Adipose tissue (tissue), 3 donors: ENCODE data around the gene CD52. TPM values are rescaled to one million over a fixed set of nuclear protein-coding genes. Genes with fewer than 3 reads are reported as not detected.
"Not testable (repeated sequence)": the region's sequence is repeated elsewhere in the genome, so short reads cannot be mapped to it uniquely, and the experiment has no call there.

Source experiments
- H3K27ac ChIP-seq: one replicate; pipeline ENCODE4 v1.5.1; 2013; ENCODE audit warnings: low read depth, low read length
- WGBS, 3 donors: extraction: QIAGEN DNeasy Blood & Tissue Kit; methylation state at CpG; one replicate each; pipeline ENCODE4 v1.1.7; 2013; 5-methylcytosine and 5-hydroxymethylcytosine counted together
- polyA plus RNA-seq, 3 donors: library from polyadenylated mRNA; stranded (reverse); fragments of 200-250 nt; gene quantifications; one replicate each; pipeline ENCODE4 v1.2.3, GENCODE V29; 2013
- donor health status: healthy with polysubstance abuse.
- donor health status: Bipolar disorder and iron deficiency.
- donor health status: healthy.

CD52 gene
- polyA plus RNA-seq, 3 donors: 15.8 to 27.6 (median 20.2) TPM

DNA sequence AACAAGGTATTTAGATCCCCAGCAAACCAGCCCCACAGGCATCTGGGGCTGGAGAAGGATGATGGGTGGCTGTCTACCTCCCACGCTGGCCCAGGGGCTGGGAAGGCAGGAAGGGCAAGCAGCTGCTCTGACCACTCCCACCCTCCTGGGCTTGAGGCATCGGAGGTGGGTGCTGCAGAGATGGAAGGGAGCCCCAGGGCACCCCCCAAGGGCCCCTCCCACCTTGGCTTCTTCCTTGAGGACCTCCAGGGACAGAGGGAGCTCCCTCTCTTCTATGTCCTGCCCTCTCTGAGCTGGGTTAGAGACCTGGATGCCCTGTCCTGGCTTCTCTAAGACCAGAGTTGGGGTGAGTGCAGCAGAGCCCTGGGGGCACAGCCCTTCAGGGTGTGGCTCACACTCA is 3.1 kb downstream of the CD52 start:
- no peak overlapping the region for H3K27ac ChIP-seq
- 50 to 65% (median 60%) methylated on average over 2 of the region's 2 CpGs for WGBS, 3 donors

DNA sequence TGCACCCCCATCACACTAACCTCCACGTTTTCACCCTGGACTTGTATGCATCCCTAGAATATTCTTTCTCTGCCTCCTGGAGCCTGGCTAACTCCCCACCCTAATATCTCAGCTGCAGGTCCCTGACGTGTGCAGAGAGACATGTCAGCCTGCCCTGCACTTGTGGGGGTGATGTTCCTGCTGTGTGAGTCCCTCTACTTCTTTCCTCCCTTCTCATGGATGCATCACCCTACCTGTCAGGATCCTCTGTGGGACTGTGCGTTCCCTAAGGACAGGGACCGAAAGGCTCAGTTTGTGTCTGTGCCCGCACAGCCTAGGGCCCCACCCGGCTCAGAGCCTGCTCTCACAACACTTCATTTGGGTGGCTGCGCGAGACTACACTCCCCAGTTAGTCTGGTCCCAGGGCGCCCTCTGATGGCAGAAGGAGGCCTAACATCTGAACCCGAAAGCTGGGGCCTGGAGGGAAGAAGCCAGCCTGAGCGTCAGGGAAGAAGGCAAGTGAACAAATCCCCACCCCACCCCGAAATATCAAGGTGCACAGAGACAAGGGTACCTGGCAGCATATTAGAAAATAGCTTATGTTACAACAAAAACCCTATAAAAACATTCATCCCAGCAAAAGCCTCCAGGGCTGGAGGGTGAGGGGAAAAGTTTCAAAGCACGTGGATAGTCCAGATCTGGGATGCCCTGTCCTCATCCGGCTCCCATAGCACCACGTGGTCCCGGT is 3.7 kb downstream of the CD52 start:
- H3K27ac ChIP-seq: no peak overlapping the region

GRCh38 chr1:26322042-26322331 is 4.2 kb downstream of the CD52 start:
- 65 to 79% (median 72%) methylated on average over 9 to 10 of the region's 10 CpGs for WGBS, 3 donors
- no peak overlapping the region for H3K27ac ChIP-seq

More for the DNA sequence above, 3.7 kb downstream of the CD52 start:
- 12 to 16% (median 16%) methylated on average over 15 to 16 of the region's 16 CpGs for WGBS, 3 donors

DNA sequence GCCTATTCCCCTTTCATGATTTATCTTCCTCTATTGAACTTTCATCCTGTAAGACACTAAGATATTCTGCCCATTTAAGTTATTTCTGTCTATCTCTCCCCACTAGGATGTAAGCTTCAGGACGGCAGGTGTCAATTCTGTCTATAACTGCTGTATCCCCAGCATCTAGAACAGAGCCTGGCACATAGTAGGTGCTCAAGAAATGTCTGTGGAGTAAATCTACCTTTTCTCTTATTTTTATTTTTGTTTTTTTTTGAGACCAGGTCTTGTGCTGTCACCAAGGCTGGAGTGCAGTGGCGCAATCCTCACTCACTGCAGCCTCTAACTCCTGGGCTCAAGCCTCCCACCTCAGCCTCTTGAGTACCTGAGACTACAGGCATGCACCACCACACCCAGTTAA is 5.6 kb downstream of the CD52 start:
- WGBS, 3 donors: 88 to 93% (median 89%) methylated on average over 2 of the region's 2 CpGs
- H3K27ac ChIP-seq: no peak overlapping the region

GRCh38 chr1:26324550-26324949 is 6.8 kb downstream of the CD52 start:
- no peak overlapping the region for H3K27ac ChIP-seq
- WGBS, 3 donors: 78 to 87% (median 79%) methylated on average over 3 of the region's 3 CpGs

DNA sequence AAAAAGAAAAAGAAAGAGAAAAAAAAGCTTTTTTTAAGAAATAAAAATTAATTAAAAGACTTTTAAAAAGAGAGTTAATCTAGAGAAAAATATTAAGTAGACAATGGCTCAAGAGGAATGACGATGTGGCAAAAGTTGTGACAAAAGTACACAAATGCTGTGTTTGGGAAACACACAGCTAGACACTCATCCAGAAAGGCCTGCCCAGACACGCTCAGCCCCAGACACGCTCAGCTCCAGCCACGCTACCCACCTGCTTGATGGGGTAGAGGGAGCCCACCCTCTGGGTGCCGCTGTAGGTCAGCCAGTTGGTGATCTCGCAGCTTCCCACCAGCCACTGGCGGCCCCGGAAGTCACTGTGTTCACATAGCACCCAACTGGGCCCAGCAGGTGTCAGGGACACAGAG is 10.2 kb downstream of the CD52 start:
- no peak overlapping the region for H3K27ac ChIP-seq
- WGBS, 3 donors: 85 to 87% (median 86%) methylated on average over 8 of the region's 8 CpGs

DNA sequence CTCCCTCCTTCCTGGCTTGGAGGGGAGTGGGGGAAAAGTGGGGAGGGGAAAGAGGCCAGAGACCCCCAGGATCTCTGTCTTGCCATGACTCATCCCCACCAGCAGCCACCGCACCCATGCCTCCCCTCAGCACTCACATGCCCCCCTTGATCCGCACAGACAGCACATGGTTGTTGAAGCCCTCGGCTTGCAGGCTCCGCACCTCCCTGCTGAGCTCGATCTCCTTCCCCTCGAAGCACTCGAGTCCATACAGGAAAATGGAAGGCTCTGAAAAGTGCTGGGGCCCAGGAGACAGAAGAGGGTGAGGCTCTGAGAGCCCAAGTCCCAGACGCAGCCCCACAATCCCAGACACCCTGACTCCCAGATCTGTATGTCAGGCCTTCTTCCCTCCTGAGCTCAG is 10.8 kb downstream of the CD52 start:
- 75 to 85% (median 79%) methylated on average over 6 to 8 of the region's 8 CpGs for WGBS, 3 donors
- no peak overlapping the region for H3K27ac ChIP-seq

DNA sequence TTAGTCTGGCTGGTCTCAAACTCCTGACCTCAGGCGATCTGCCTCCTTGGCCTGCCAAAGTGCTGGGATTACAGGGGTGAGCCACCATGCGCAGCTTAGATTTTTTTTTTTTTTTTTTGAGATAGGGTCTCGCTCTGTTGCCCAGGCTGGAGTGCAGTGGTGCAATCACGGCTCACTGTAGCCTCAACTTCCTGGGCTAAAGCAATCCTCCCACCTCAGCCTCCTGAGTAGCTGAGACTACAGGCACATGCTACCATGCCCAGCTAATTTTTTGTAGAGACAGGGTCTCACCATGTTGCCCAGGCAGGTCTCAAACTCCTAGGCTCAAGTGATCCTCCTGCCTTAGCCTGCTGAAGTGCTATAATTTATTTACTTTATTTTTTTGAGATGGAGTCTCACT is 11.6 kb downstream of the CD52 start:
- WGBS, 3 donors: 84 to 96% (median 86%) methylated on average over 4 of the region's 4 CpGs
- not testable (repeated sequence) for H3K27ac ChIP-seq

DNA sequence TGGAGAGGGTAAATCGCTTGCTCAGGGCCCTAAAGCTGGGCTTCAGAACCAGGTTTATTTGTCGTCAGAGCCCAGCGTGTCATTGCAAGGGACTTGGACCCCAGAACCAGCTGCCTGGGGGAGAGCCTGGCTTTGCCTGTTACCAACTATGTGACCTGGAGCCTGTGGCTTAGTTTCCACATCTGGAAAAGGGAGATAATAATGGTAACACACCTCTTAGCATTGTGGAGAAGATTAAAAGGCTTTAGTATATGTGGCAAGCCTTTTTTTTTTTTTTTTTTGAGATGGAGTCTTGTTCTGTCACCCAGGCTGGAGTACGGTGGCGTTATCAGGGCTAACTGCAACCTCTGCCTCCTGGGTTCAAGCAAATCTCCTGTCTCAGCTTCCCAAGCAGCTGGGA is 12.5 kb downstream of the CD52 start:
- no peak overlapping the region for H3K27ac ChIP-seq
- 85 to 92% (median 85%) methylated on average over 5 of the region's 5 CpGs for WGBS, 3 donors

GRCh38 chr1:26333312-26333711 is 15.6 kb downstream of the CD52 start:
- H3K27ac ChIP-seq: not testable (repeated sequence)
- 79 to 95% (median 85%) methylated on average over 8 of the region's 8 CpGs for WGBS, 3 donors

DNA sequence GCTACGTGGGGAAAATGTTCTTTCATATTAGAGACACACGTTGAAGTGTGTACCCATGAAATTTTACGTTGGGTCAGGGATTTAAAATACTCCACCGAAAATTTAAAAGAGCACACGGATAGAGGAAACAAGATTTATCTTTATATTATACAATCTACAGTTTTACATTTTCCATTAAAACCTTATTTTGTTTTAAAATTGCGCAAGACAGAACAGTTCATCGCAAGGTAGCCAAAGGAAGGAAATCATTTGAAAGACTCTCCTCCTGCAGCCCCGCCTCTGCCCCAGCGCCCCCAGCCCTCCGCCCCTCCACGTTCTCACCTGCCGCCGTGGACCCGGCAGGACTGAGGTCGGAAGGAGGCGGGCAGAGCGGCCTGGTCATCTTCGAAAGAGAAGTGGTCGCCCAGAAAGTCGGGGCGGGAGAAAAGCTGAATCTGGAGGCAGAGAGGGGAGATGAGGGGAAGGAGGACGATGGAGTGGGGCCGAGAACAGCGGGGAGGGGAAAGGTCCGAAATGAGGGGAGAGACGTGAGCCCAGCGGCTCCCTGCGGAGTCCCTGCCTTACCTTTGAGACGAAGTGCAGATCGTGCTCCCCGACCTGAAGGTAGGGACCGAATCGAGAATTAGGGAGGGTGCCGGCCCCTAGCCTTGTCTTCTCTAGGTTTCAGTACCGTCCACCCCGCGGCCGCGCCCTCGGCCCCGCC is 18.2 kb downstream of the CD52 start:
- no peak overlapping the region for H3K27ac ChIP-seq
- WGBS, 3 donors: 3 to 4% (median 4%) methylated on average over 41 of the region's 41 CpGs

- no peak overlapping the region for H3K27ac ChIP-seq
- WGBS, 3 donors: 12 to 14% (median 12%) methylated on average over 49 to 52 of the region's 52 CpGs
These were observed 18.9 kb downstream of the CD52 start for GRCh38 chr1:26336477-26337205.

GRCh38 chr1:26337206-26337535 is 19.4 kb downstream of the CD52 start:
- H3K27ac ChIP-seq: no peak overlapping the region
- WGBS, 3 donors: 83 to 93% (median 88%) methylated on average over 7 of the region's 7 CpGs

DNA sequence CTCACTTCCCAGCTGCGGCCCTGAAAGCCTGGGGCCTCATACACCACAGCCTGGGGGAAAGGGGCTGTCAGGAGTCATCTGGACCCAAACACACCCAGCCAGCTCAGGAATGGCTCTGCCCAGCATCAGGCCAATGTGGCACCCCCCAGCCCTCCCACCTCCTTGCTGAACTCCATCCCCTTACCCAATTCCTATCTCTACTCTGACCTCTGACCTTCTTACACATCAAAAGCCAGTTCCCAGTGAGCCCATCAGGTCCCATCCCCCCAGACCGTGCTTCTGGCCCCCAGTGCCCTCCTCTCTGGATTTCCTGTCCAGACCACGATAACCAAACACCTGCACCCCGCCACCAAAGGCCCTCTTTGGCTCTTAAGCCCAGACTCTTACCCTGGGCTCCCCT is 19.9 kb downstream of the CD52 start:
- WGBS, 3 donors: 67 to 72% (median 70%) methylated on average over 4 of the region's 4 CpGs

DNA sequence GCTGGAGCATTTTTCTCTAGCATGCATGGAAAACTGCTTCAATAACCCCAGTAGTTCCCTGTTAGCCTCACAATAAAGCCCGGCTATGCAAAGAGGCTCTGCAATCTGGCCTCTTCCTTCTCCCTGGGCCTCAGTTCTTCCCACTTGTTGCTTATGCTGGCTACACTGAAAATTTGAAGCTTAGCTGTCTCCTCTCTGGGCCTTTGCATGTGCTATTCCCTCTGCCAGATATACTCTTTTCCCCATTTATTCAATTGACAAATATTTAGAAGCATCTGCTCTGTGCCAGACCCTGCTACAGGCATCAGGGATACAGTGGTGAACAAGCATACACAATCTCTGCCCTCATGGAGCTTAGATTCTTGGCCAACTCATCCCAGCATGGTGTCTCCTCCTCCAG is 20.9 kb downstream of the CD52 start:
- WGBS, 3 donors: 60 to 85% (median 74%) methylated on average over 1 of the region's 1 CpG
- no peak overlapping the region for H3K27ac ChIP-seq

More for the DNA sequence above, 19.9 kb downstream of the CD52 start:
- H3K27ac ChIP-seq: no peak overlapping the region

GRCh38 chr1:26340047-26340481 is 22.3 kb downstream of the CD52 start:
- WGBS, 3 donors: 60 to 72% (median 66%) methylated on average over 4 of the region's 4 CpGs
- H3K27ac ChIP-seq: no peak overlapping the region

- H3K27ac ChIP-seq: no peak overlapping the region
- 85 to 95% (median 86%) methylated on average over 10 to 15 of the region's 15 CpGs for WGBS, 3 donors
These were observed 26.6 kb downstream of the CD52 start for GRCh38 chr1:26344147-26344920.

- WGBS, 3 donors: 73 to 89% (median 86%) methylated on average over 15 of the region's 15 CpGs
- H3K27ac ChIP-seq: no peak overlapping the region
These were observed 28.0 kb downstream of the CD52 start for GRCh38 chr1:26345718-26346117.
